C4-2B (cell line): ENCODE measurements around the gene HOXA13.

Experiments used
- H3K27ac ChIP-seq: fragments of 450-650 bp; 2 replicates; pipeline ENCODE4 v1.5.1; 2017
- CTCF ChIP-seq: fragments of 450-650 bp; conservative IDR thresholded peaks from 2 replicates; pipeline ENCODE4 v1.5.1; 2017; ENCODE audit warnings: mild to moderate bottlenecking
- ZFX ChIP-seq: fragments of 450-650 bp; IDR thresholded peaks from 2 replicates; pipeline ENCODE4 v1.6.1; 2017

HOXA13 gene

GRCh38 chr7:27192546-27193334 lies 7.2 kb downstream of the HOXA13 start:
- TF ChIP-seq ZFX: no peak
- no peak for TF ChIP-seq CTCF
- H3K27ac ChIP-seq: no peak overlapping the region

- TF ChIP-seq ZFX (no peak), CTCF (no peak)
- no peak overlapping the region for H3K27ac ChIP-seq
These were observed 7.9 kb downstream of the HOXA13 start for GRCh38 chr7:27191833-27192545.

GRCh38 chr7:27191161-27191731 lies 8.6 kb downstream of the HOXA13 start:
- H3K27ac ChIP-seq: no peak overlapping the region

GRCh38 chr7:27189997-27190748 lies 9.7 kb downstream of the HOXA13 start:
- H3K27ac ChIP-seq: no peak overlapping the region
- no peak for TF ChIP-seq ZFX
- TF ChIP-seq CTCF: no peak

More at GRCh38 chr7:27191161-27191731, 8.6 kb downstream of the HOXA13 start:
- TF ChIP-seq ZFX (no peak), CTCF (no peak)

- no peak overlapping the region for H3K27ac ChIP-seq
- TF ChIP-seq ZFX (no peak), CTCF (no peak)
These were observed 10.4 kb downstream of the HOXA13 start for GRCh38 chr7:27189295-27189996.

- H3K27ac ChIP-seq: no peak overlapping the region
- no peak for TF ChIP-seq ZFX
- no peak for TF ChIP-seq CTCF
These were observed 11.3 kb downstream of the HOXA13 start for GRCh38 chr7:27188386-27189294.
